Lower leg skin (tissue), 3 donors: Measurements from ENCODE around the gene MELK.

ENCODE experiments used
- CTCF ChIP-seq, 3 donors: fragments of 450-650 bp; IDR thresholded peaks; one replicate each; pipeline ENCODE4 v1.5.1; 2016; ENCODE audit warnings: antibody characterized with exemption in 3 of 3, mild to moderate bottlenecking in 3 of 3, moderate library complexity in 2 of 3
- POLR2A ChIP-seq, 2 donors: fragments of 450-650 bp; IDR thresholded peaks; one replicate each; pipeline ENCODE4 v1.6.1; 2016 to 2017; ENCODE audit warnings: antibody characterized with exemption in 2 of 2, mild to moderate bottlenecking in 1 of 2, moderate library complexity in 1 of 2

GRCh38 chr9:36704148-36704547, 131.5 kb downstream of the MELK start:
- TF ChIP-seq POLR2A (IDR thresholded peaks at IDR 0.05): no peak
- no peak for TF ChIP-seq CTCF (IDR thresholded peaks at IDR 0.05)
